Stimulated activated CD4-positive, alpha-beta T cell treated with anti-CD3 and anti-CD28 coated beads, Interleukin-2, amount 100 ng/mL, for 24 hours (primary cell): Measurements from ENCODE around the gene MYO6.

Experiments
- DNase-seq, 2 donors: peaks; one replicate each; pipeline ENCODE4 v3.0.0-alpha.2; 2020

The MYO6 gene

GRCh38 chr6:75770844-75771243 lies 21.8 kb downstream of the MYO6 start:
- no peak for DNase-seq

- no peak for DNase-seq
Observed at GRCh38 chr6:75775219-75775618, 26.2 kb downstream of the MYO6 start.

GRCh38 chr6:75776461-75776860 lies 27.4 kb downstream of the MYO6 start:
- DNase-seq = no peak

GRCh38 chr6:75778757-75779156 lies 29.7 kb downstream of the MYO6 start:
- DNase-seq = no peak

- no peak for DNase-seq
Observed at GRCh38 chr6:75786152-75786551, 37.1 kb downstream of the MYO6 start.

- DNase-seq = no peak
Observed at GRCh38 chr6:75788894-75789293, 39.9 kb downstream of the MYO6 start.

- no peak for DNase-seq
Observed at GRCh38 chr6:75791881-75792280, 42.8 kb downstream of the MYO6 start.

- no peak for DNase-seq
Observed at GRCh38 chr6:75794351-75794846, 45.4 kb downstream of the MYO6 start.

GRCh38 chr6:75794954-75795739 lies 46.1 kb downstream of the MYO6 start:
- DNase-seq = no peak

GRCh38 chr6:75796723-75797122 lies 47.7 kb downstream of the MYO6 start:
- no peak for DNase-seq

GRCh38 chr6:75800133-75800532 lies 51.1 kb downstream of the MYO6 start:
- no peak for DNase-seq

GRCh38 chr6:75800708-75801505 lies 51.9 kb downstream of the MYO6 start:
- no peak for DNase-seq

- DNase-seq = no peak
Observed at GRCh38 chr6:75802366-75802765, 53.3 kb downstream of the MYO6 start.

GRCh38 chr6:75808507-75808906 lies 59.5 kb downstream of the MYO6 start:
- no peak for DNase-seq

GRCh38 chr6:75812560-75812959 lies 63.5 kb downstream of the MYO6 start:
- no peak for DNase-seq

GRCh38 chr6:75813476-75814250 lies 64.6 kb downstream of the MYO6 start:
- DNase-seq = no peak

- DNase-seq = no peak
Observed at GRCh38 chr6:75815756-75816155, 66.7 kb downstream of the MYO6 start.

- DNase-seq = no peak
Observed at GRCh38 chr6:75818098-75818855, 69.2 kb downstream of the MYO6 start.

- DNase-seq = no peak
Observed at GRCh38 chr6:75819776-75820487, 70.9 kb downstream of the MYO6 start.

GRCh38 chr6:75824160-75824559 lies 75.1 kb downstream of the MYO6 start:
- no peak for DNase-seq

- no peak for DNase-seq
Observed at GRCh38 chr6:75827163-75827562, 78.1 kb downstream of the MYO6 start.
